Naive thymus-derived CD4-positive, alpha-beta T cell (primary cell): Measurements from ENCODE around the gene MMP1. TPM values are rescaled to one million over a fixed set of nuclear protein-coding genes. Genes with fewer than 3 reads are reported as not detected.

ENCODE experiments used
- ATAC-seq: fragments of 150-1000 bp; cut with Tn5 transposase; 2 replicates; pipeline ENCODE4 v1.10.0; 2021; ENCODE audit warnings: mild to moderate bottlenecking, moderate library complexity
- CTCF ChIA-PET: fragments of 350-600 bp; sonication (Branson Sonifier 250); formaldehyde crosslinking; loops from one replicate; lab custom pipeline; 2021; ENCODE audit warnings: antibody characterized with exemption; lab: Charles Lee
- POLR2A ChIA-PET: fragments of 350-600 bp; sonication (Branson Sonifier 250); formaldehyde crosslinking; loops from one replicate; lab custom pipeline; 2021; ENCODE audit warnings: antibody characterized with exemption, inconsistent platforms; lab: Charles Lee
- DNase-seq, 9 donors: peaks; one replicate each; pipeline versions ENCODE4 v3.0.0 to v3.0.0-alpha.2; 2020 to 2022; ENCODE audit warnings: mixed read lengths in 1 of 9
- H3K27ac ChIP-seq: one replicate; pipeline ENCODE4 v1.7.0; 2013; ENCODE audit warnings: mild to moderate bottlenecking, low read depth, low read length, moderate library complexity
- H3K27me3 ChIP-seq, 2 donors: one replicate each; pipeline ENCODE4 v1.7.0; 2013; ENCODE audit warnings: low read length in 2 of 2, mild to moderate bottlenecking in 2 of 2, moderate library complexity in 2 of 2; ENCODE audit not compliant: control insufficient read depth in 2 of 2, insufficient read depth in 2 of 2
- H3K36me3 ChIP-seq, 3 experiments: 1 replicate in 2 of 3; 2 replicates in 1 of 3; pipeline ENCODE4 v1.7.0; 2013; ENCODE audit warnings: low read length in 3 of 3, mild to moderate bottlenecking in 3 of 3, moderate library complexity in 1 of 3; ENCODE audit not compliant: insufficient read depth in 3 of 3, control insufficient read depth in 2 of 3
- H3K4me1 ChIP-seq, 2 donors: one replicate each; pipeline ENCODE4 v1.7.0; 2013; ENCODE audit warnings: low read length in 2 of 2, mild to moderate bottlenecking in 2 of 2, moderate library complexity in 1 of 2; ENCODE audit not compliant: control insufficient read depth in 2 of 2, insufficient read depth in 2 of 2
- H3K4me3 ChIP-seq: 2 replicates; pipeline ENCODE4 v1.7.0; 2013; ENCODE audit warnings: mild to moderate bottlenecking, low read length
- H3K9me3 ChIP-seq, 3 experiments: 1 replicate in 2 of 3; 2 replicates in 1 of 3; pipeline ENCODE4 v1.7.0; 2013; ENCODE audit warnings: low read length in 3 of 3; ENCODE audit not compliant: control insufficient read depth in 2 of 3
- H3K27ac Mint-ChIP-seq, 9 donors: one replicate each; pipeline ENCODE4 v1.8.0; 2020 to 2022; ENCODE audit warnings: mixed read lengths in 9 of 9, mild to moderate bottlenecking in 8 of 9, moderate library complexity in 5 of 9, inconsistent platforms in 2 of 9
- H3K27me3 Mint-ChIP-seq, 5 donors: one replicate each; pipeline ENCODE4 v1.8.0; 2021 to 2022; ENCODE audit warnings: mixed read lengths in 5 of 5, mild to moderate bottlenecking in 1 of 5
- H3K36me3 Mint-ChIP-seq, 5 donors: one replicate each; pipeline ENCODE4 v1.8.0; 2020 to 2022; ENCODE audit warnings: mixed read lengths in 5 of 5, mild to moderate bottlenecking in 3 of 5, inconsistent platforms in 1 of 5
- H3K4me1 Mint-ChIP-seq, 7 donors: one replicate each; pipeline ENCODE4 v1.8.0; 2020 to 2022; ENCODE audit warnings: mixed read lengths in 7 of 7, mild to moderate bottlenecking in 3 of 7, inconsistent platforms in 1 of 7
- H3K4me3 Mint-ChIP-seq, 10 donors: one replicate each; pipeline ENCODE4 v1.8.0; 2020 to 2022; ENCODE audit warnings: mild to moderate bottlenecking in 10 of 10, mixed read lengths in 10 of 10, moderate library complexity in 6 of 10, inconsistent platforms in 2 of 10
- H3K9me3 Mint-ChIP-seq, 11 donors: one replicate each; pipeline ENCODE4 v1.8.0; 2020 to 2022; ENCODE audit warnings: mixed read lengths in 11 of 11, mild to moderate bottlenecking in 4 of 11, inconsistent platforms in 1 of 11, moderate library complexity in 1 of 11
- intact Hi-C, 2 donors: fragments of 100-400 bp; cut with micrococcal nuclease; formaldehyde crosslinking; loops; one replicate each; pipeline ENCODE4 v1.15.1; 2023
- polyA plus RNA-seq, 2 donors: library from polyadenylated mRNA; unstranded; fragments of 300-500 nt; fragmentation: Illumina TruSeq; gene quantifications; one replicate each; pipeline ENCODE4 v1.2.3, GENCODE V29; 2021
- total RNA-seq, 6 experiments: library from RNA in 5 of 6; stranded (reverse) in 5 of 6; gene quantifications; 1 replicate in 5 of 6; 2 replicates in 1 of 6; pipeline ENCODE4 v1.2.3 and lab custom pipeline; 2021 to 2026

The MMP1 gene
- total and polyA plus RNA-seq, 7 experiments from 2014 or later: not detected

DNA sequence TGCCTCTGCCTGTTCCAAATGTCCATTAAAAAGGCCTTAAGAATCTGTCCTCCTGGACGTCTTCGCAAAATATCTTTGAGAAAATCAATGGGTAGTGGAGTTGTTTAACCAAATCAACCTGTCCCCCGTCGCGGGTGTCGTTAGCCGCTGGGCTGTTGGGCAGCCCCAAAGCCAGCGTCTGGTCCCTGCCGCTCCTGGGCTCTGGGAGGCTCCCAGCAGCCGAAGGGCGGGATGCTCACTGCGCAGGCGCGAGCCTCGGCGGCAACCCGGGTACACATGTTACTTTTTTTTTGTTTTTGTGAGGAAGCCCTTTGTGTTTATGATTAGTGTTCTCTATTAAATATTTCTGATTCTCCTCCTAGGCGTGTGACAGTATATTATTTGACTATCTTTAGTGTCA is 30.2 kb downstream of the MMP1 start:
- POLR2A ChIA-PET: no interaction called here
- H3K27me3 Mint-ChIP-seq: peaks cover 7 to 31% (median 30%) of the 10 kb centered on the region in 5 donors
- no peak overlapping the region for H3K4me3 Mint-ChIP-seq
- no peaks in the 10 kb centered on the region for H3K9me3 ChIP-seq
- DNase-seq (no peak), ATAC-seq (no peak)
- H3K27me3 ChIP-seq: no peaks in the 10 kb centered on the region
- H3K4me1 ChIP-seq: no peaks in the 10 kb centered on the region
- H3K4me1 Mint-ChIP-seq: no peaks in the 10 kb centered on the region
- H3K36me3 Mint-ChIP-seq: no peaks in the 10 kb centered on the region
- no peak overlapping the region for H3K4me3 ChIP-seq
- H3K9me3 Mint-ChIP-seq: peaks cover 0 to 4% (median 0%) of the 10 kb centered on the region in 11 donors
- no peaks in the 10 kb centered on the region for H3K36me3 ChIP-seq
- H3K27ac ChIP-seq: no peak overlapping the region
- CTCF ChIA-PET: no interaction called here
- intact Hi-C loops: no loop called here
- no peak overlapping the region for H3K27ac Mint-ChIP-seq

DNA sequence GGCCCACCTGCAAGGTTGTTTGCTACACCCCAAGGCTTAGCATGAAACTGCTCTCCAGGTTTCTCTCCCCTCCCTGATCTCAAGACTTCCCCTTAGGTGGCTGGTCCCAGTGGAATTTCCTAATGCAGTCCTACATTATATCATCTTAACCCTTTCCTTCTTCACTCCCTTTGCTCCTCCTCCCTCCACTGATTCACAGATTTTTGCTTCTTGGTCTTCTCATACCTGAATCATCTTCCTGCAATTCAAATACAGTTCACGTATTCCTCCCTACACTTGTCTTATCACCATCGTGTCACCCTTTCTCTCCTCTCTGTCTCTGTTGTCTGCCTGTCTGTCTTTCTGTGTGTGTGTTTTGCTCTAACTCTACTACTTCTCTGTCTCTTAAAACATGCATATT is 34.5 kb downstream of the MMP1 start:
- H3K9me3 Mint-ChIP-seq: peaks cover 0 to 2% (median 0%) of the 10 kb centered on the region in 11 donors
- Histone ChIP-seq H3K4me1 (no peaks in the 10 kb centered on the region), H3K4me3 (no peak overlapping the region), H3K27ac (no peak overlapping the region), H3K9me3 (no peaks in the 10 kb centered on the region), H3K27me3 (peaks cover 0 to 4% of the 10 kb centered on the region in 2 donors), H3K36me3 (no peaks in the 10 kb centered on the region)
- ChIA-PET POLR2A (no interaction called here), CTCF (no interaction called here)
- H3K27me3 Mint-ChIP-seq: peaks cover 8 to 21% (median 14%) of the 10 kb centered on the region in 5 donors
- peaks cover 0 to 2% (median 0%) of the 10 kb centered on the region in 7 donors for H3K4me1 Mint-ChIP-seq
- DNase-seq (no peak), ATAC-seq (no peak)
- intact Hi-C loops: no loop called here
- H3K27ac Mint-ChIP-seq: no peak overlapping the region
- no peak overlapping the region for H3K4me3 Mint-ChIP-seq
- H3K36me3 Mint-ChIP-seq: no peaks in the 10 kb centered on the region

DNA sequence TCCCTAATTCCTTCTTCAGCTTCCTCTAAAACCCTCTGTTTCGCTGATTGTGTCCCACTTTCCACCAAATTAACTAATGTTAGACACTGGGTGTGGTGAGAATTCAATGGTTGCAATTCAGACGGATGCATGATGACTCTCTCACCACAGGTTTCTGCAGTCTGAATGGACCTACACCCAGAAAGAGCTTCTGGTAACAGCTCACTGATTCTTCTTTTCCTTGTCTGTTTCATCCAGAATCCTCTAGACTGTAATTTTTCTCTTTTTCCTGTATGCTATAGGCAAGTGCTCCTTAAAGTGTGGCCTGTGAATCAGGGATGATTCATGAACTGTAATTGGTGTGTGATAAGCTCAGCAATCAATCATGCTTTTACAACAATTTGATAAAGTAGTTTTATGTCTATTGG is 35.6 kb downstream of the MMP1 start:
- intact Hi-C loops: no loop called here
- CTCF ChIA-PET: no interaction called here
- no peak for ATAC-seq

DNA sequence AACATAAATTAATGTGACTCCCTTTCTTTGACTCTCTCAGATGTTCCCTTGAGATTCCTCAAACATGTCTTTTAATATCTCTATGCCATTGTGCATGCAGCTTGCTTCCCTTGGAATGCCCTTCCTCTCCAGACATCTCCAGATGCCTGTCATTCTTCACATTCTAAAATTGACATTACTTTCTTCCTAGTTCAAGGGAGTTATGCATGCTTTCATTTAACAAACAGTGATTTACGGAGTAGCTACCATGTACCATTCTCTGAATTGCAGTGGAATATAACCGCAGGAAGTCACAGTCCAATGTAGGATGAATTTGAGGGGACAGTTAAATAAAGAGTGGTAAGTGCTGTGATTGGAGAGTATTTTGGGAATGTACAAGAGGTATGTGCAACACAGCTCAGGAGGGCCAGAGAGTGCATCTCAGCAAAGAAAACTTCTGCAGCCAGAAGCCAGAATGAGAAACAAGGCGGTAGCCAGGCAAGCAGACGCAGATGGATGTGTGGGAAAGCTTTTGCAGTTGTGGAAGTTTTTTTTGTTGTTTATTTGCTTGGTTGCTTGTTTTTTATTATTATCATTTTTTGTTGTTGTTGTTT is 36.2 kb downstream of the MMP1 start:
- Histone ChIP-seq H3K4me3 (no peak overlapping the region), H3K9me3 (no peaks in the 10 kb centered on the region), H3K27me3 (peaks cover 0 to 4% of the 10 kb centered on the region in 2 donors), H3K4me1 (no peaks in the 10 kb centered on the region), H3K36me3 (no peaks in the 10 kb centered on the region), H3K27ac (no peak overlapping the region)
- ATAC-seq (no peak), DNase-seq (no peak)
- H3K4me1 Mint-ChIP-seq: peaks cover 0 to 2% (median 0%) of the 10 kb centered on the region in 7 donors
- CTCF ChIA-PET: no interaction called here
- H3K4me3 Mint-ChIP-seq: no peak overlapping the region
- H3K36me3 Mint-ChIP-seq: peaks cover 0 to 4% (median 0%) of the 10 kb centered on the region in 5 donors
- H3K27me3 Mint-ChIP-seq: peaks cover 9 to 29% (median 22%) of the 10 kb centered on the region in 5 donors
- intact Hi-C loops: no loop called here
- peaks cover 0 to 2% (median 0%) of the 10 kb centered on the region in 11 donors for H3K9me3 Mint-ChIP-seq
- POLR2A ChIA-PET: no interaction called here
- H3K27ac Mint-ChIP-seq: no peak overlapping the region

More for the DNA sequence above, 35.6 kb downstream of the MMP1 start:
- H3K27me3 ChIP-seq: peaks cover 0 to 4% of the 10 kb centered on the region in 2 donors
- Mint-ChIP-seq H3K4me1 (peaks cover 0 to 2% (median 0%) of the 10 kb centered on the region in 7 donors), H3K27me3 (peaks cover 9 to 26% (median 17%) of the 10 kb centered on the region in 5 donors), H3K36me3 (no peaks in the 10 kb centered on the region), H3K27ac (no peak overlapping the region), H3K4me3 (no peak overlapping the region), H3K9me3 (peaks cover 0 to 2% (median 0%) of the 10 kb centered on the region in 11 donors)
- no peak for DNase-seq
- no peaks in the 10 kb centered on the region for H3K36me3 ChIP-seq
- POLR2A ChIA-PET: no interaction called here
- no peaks in the 10 kb centered on the region for H3K9me3 ChIP-seq
- no peak overlapping the region for H3K27ac ChIP-seq
- H3K4me3 ChIP-seq: no peak overlapping the region
- H3K4me1 ChIP-seq: no peaks in the 10 kb centered on the region

DNA sequence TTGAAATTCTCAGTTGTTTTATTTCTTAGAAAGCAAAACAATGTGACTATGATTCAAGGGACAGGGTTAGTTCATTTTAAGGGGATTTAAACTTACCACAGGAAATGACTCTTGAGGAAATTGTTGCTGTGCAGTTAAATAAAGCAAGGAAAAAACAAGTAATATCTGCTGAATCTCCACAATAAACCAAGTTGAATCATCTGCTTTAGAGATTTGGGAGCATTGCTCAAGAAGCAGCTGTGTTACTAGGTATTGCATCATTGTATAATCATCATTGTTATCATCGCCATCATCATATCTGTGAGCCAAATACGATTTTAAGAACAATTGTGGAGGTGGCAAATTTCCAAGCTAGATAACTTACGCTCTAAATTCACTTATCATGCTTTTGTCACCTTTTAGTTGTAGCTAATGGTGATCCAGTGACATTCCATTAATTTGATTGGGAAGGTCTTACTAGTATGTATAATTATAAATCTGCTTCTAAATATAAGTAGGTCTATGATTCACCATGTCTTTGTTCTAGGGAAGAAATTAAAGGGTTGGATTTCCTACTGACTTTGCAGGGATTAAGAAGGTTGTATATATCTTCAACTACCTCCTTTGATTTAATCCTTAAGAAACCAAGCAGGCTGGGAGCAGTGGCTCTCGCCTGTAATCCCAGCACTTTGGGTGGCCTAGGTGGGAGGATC is 37.5 kb downstream of the MMP1 start:
- no peaks in the 10 kb centered on the region for H3K9me3 ChIP-seq
- Mint-ChIP-seq H3K4me1 (peaks cover 0 to 2% (median 0%) of the 10 kb centered on the region in 7 donors), H3K27ac (no peak overlapping the region), H3K9me3 (peaks cover 0 to 2% (median 0%) of the 10 kb centered on the region in 11 donors), H3K27me3 (peaks cover 9 to 35% (median 26%) of the 10 kb centered on the region in 5 donors), H3K36me3 (peaks cover 0 to 4% (median 0%) of the 10 kb centered on the region in 5 donors), H3K4me3 (no peak overlapping the region)
- intact Hi-C loops: no loop called here
- POLR2A ChIA-PET: interaction anchor here (0.7 kb wide), 1 partner anchor 31 kb away, joined by 3 read pairs; no protein-coding TSS in a partner anchor
- DNase-seq (no peak), ATAC-seq (peak; percentile 48)
- no peak overlapping the region for H3K27ac ChIP-seq
- no peaks in the 10 kb centered on the region for H3K4me1 ChIP-seq
- H3K27me3 ChIP-seq: peaks cover 0 to 4% of the 10 kb centered on the region in 2 donors
- no peak overlapping the region for H3K4me3 ChIP-seq
- CTCF ChIA-PET: no interaction called here
- no peaks in the 10 kb centered on the region for H3K36me3 ChIP-seq

DNA sequence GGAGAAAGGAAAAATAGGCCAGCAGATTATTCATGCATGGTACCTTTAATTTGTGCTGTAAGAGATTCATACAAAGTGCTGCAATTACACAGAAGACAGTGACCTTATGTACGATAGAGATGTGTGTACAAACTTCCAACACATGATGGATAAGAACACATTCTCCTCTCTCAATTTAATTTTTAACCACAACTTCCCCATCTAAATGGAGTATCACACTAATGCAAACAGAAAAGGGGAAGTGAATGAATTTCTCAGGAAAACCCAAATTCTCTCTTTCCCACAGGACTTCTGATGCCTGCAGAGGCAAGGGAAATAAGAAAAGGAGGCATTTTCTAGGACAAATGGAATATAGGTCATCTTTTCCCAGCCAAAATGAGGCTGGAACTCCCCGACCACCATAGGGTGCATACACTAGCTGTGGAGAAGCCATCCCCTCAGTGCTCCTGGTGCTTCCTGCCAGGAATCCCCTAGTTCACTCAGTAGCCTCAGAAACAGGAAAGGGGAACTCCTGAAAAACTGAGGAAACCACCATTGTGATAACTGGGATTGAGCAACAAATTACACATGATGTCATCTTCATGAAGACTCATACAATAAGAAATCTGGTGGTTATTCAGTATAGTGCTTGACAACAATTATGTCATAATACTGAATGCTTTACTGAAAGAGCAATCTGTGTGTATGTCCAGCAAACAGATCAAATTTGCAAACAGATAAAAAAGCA is 40.0 kb downstream of the MMP1 start:
- POLR2A ChIA-PET: no interaction called here
- Histone ChIP-seq H3K27ac (no peak overlapping the region), H3K4me1 (no peaks in the 10 kb centered on the region), H3K9me3 (no peaks in the 10 kb centered on the region), H3K36me3 (no peaks in the 10 kb centered on the region), H3K27me3 (peaks cover 0 to 4% of the 10 kb centered on the region in 2 donors), H3K4me3 (no peak overlapping the region)
- CTCF ChIA-PET: no interaction called here
- peaks cover 9 to 51% (median 38%) of the 10 kb centered on the region in 5 donors for H3K27me3 Mint-ChIP-seq
- no peak for DNase-seq
- H3K4me3 Mint-ChIP-seq: no peak overlapping the region
- H3K4me1 Mint-ChIP-seq: peaks cover 0 to 2% (median 0%) of the 10 kb centered on the region in 7 donors
- peaks cover 0 to 4% (median 0%) of the 10 kb centered on the region in 5 donors for H3K36me3 Mint-ChIP-seq
- H3K9me3 Mint-ChIP-seq: peaks cover 0 to 1% (median 0%) of the 10 kb centered on the region in 11 donors
- H3K27ac Mint-ChIP-seq: no peak overlapping the region
- ATAC-seq: peak; percentile 66
- intact Hi-C loops: no loop called here
